ENCODE measurements around the gene SPDYE2.
"Not testable (repeated sequence)": the region's sequence is repeated elsewhere in the genome, so short reads cannot be mapped to it uniquely, and the experiment has no call there.

Gene SPDYE2

DNA sequence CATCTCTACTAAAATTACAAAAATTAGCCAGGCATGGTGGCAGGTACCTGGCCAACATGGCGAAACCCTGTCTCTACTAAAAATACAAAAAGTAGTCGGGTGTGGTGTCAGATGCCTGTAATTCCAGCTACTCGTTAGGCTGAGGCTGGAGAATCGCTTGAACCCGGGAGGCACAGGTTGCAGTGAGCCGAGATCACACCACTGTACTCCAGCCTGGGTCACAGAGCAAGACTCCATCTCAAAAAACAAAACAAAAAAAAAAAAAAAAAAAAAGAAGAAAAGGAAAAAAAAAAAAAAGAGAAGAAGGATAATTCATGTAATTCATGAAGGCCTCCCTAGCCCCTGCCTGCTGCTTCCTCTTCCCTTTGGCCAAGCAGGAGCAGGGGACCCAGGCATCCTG, 10.4 kb upstream of the SPDYE2 start:
- DNase-seq: not testable (repeated sequence)

DNA sequence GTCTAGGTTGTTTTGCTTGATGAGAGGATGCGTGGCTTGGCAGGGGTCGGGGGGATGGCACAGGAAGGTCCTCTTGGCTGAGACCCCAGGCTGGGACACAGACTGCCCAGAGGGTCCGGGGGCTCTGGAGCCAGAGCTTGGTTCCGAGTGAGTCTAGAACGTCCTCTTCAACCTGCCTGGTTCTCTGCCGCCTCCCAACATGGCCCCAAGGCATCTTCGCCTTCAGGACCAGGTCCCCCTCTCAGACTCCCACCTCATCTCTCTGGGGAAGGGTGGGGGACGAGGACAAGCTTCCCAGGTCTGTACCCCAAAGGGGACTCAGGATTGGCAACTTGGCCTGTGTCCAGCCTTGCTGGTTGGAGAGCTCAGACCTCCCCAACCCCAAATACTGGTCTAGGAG, 8.9 kb upstream of the SPDYE2 start:
- DNase-seq: not testable (repeated sequence)

DNA sequence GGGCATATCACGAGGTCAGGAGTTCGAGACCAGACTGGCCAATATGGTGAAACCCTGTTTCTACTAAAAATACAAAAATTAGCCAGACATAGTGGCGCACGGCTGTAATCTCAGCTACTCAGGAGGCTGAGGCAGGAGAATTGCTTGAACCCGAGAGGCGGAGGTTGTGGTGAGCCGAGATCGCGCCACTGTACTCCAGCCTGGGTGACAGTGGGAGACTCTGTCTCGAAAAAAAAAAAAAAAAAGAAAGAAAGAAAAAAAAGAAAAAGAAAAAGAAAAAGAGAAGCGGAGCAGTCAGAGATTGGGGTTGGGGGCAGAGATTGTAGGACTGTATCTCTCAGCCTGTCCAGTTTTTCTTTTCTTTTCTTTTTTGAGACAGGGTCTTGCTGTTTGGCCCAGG, 8.3 kb upstream of the SPDYE2 start:
- not testable (repeated sequence) for DNase-seq

DNA sequence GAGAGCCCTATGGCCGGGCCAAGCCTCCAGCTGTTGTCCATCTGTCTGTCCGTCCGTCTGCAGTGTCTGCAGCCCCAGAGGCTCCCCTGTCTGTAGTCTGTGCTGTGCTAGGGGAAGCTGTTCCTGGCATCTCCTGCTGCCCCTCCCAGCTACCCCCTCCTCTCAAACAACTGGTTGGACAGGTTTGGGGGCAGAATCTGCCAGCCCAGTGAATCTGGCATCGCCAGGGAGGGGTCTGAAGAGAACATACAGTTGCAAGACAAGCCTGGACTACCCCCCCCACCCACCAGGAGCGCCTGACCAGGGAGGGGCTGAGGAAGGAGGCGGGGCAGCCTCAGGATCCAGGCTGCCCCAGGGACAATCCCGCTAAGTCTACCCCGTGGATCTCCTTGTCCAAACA, 7.4 kb upstream of the SPDYE2 start, which contains the start of gene UPK3BL2:
Gene UPK3BL2, minus strand, starts transcription at position 101 of the 400 bp plus-strand sequence. Its CDS starts 60 bp downstream, at position 41.
- not testable (repeated sequence) for DNase-seq

DNA sequence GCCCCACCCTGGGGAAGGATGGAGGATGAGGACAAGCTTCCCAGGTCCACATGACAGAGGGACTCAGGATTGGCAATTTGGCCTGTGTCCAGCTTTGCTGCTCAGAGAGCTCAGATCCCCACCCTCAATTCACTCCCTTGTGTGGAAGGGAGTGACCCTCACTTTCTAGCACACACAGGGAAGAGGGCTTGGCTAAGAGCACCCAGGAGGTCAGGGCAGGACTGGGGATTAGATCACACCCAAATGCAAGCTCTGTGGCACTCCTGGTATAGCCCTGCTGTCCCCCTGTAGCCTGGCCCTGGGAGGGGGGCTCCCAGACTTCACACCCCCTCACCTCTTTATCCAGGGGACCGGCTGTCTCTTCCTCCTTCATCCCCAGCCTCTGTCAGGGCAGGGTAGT, 6.7 kb upstream of the SPDYE2 start:
- DNase-seq: not testable (repeated sequence)

DNA sequence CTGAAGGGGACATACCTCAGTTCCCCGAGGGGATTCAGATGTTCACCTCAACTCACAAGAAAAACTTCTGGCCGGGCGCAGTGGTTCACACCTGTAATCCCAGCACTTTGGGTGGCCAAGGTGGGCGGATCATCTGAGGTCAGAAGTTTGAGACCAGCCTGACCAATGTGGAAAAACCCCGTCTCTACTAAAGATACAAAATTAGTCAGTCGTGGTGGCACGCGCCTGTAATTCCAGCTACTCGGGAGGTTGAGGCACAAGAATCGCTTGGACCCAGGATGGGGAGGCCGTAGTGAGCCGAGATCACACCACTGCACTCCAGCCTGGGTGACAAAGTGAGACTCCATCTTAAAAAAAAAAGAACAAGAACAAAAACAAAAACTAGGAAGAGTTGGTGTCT, 5.7 kb upstream of the SPDYE2 start:
- DNase-seq: not testable (repeated sequence)

DNA sequence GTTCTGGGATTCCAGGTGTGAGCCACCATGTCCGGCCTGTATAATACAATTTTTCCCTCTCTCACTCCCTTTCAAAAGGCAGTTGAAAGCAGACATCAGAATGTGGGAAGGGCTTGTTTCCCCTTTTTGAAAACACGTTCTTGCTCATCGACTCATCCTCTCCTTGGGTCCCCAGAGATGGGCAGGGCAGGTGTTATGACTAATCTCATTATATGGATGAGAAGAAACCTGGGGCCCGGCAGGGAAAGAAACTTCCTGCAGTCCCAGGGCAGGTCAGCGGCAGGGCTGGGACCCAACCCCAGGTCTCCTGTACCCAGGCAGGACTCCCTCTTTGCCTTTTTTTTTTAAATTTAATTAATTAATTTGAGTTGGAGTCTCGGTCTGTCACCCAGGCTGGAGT, 4.7 kb upstream of the SPDYE2 start:
- DNase-seq: not testable (repeated sequence)

DNA sequence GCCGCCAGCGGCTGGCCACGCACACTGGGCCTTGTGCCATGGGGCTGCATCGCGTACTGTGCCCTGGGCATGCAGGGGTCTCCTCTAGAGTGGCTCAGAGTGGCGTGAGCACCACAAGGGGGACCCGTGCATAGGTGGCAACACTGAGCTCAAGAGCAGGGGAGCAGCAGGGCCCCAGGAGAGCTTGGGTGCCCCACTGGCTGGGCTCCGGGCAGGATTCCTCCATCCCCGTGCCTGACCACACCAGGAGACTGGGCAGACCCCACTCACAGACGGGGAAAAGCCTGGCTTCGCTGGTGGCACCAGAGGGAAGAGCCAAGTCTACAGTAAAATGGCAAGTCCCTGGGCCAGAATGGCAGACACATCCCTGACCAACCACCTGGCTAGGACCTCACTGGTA, 17.6 kb downstream of the SPDYE2 start:
- not testable (repeated sequence) for DNase-seq

DNA sequence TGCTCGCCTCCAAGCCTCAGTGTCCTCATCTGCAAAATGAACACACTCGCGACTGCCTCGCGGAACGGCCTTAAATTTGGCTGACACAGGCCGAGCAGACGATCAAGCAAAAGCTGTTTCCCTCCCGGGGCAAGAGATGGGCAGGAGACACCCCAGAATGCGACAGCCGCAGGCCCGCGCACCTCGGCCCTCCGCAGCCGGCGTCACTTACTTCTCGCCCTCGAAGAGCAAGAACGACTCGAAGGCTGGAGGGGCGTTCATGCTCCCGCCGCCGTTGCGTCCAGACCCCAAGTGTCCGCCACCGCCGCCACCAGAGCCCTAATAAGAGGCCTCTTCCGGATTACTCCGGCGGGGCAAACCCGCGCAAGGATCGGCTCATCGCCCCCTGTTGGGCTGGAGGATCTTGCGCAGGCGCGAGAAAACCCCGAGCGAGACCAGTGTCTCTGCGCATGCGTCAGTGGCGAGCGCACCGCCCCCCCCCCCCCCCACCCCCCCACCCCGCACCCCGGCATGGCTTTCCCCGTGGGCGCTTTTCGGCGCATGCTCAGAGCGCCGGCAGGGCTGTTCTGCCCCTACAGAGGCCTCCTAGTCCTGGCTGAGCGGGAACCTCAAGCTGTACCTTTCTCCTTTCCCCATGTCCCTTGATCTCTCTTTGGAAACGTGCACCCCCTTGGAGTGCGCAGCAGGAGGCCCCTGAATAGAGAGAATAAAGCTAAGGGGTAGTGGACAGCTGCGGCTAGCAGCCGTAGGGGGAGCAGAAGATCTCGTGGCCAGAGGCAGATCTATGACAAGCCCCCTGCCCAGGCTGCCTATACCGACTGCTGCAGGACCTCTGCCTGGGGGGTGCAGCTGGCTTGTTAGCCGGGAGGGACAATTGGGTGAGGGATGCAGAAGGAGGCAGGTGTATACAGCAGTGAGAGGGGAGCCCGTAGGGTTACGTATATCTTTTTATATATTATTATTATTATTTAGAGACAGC, 21.5 kb downstream of the SPDYE2 start, which contains the start of gene POLR2J3:
Gene POLR2J3, minus strand, starts transcription at position 323 of the 979 bp plus-strand sequence. Its CDS starts 62 bp downstream, at position 261.
- peak; percentile 100 for DNase-seq

DNA sequence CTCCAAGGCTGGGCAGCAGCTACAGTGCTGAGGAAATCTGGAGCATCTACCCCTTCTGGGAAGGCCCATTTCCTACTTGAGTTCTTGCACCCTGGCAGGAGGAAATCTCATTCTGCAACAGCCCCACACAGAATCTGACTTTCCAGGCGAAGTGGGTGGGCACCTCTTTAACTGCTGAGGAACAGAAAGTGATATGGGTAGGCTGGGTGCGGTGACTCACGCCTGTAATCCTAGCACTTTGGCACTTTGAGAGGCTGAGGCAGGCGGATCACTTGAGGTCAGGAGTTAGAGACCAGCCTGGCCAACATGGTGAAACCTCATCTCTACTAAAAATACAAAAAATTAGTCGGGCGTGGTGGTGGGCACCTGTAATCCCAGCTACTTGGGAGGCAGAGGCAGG, 23.6 kb downstream of the SPDYE2 start:
- not testable (repeated sequence) for DNase-seq

DNA sequence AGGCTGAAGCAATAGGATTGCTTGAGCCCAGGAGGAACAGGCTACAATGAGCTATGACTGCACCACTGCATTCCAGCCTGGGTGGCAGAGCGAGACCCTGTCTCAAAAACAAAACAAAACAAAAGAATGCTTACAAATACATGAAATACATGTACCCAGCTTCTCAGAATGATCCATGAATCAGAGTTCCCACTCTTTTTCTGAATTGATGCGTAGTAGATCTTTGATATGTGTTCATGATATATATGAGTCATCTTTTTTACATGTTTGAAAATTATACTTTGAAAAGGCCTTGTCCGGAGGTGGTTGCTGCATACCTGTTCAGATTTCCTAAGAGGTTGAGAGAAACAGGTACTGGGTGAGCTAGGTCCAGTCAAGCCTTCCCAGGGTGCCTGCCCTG, 25.3 kb downstream of the SPDYE2 start:
- not testable (repeated sequence) for DNase-seq

DNA sequence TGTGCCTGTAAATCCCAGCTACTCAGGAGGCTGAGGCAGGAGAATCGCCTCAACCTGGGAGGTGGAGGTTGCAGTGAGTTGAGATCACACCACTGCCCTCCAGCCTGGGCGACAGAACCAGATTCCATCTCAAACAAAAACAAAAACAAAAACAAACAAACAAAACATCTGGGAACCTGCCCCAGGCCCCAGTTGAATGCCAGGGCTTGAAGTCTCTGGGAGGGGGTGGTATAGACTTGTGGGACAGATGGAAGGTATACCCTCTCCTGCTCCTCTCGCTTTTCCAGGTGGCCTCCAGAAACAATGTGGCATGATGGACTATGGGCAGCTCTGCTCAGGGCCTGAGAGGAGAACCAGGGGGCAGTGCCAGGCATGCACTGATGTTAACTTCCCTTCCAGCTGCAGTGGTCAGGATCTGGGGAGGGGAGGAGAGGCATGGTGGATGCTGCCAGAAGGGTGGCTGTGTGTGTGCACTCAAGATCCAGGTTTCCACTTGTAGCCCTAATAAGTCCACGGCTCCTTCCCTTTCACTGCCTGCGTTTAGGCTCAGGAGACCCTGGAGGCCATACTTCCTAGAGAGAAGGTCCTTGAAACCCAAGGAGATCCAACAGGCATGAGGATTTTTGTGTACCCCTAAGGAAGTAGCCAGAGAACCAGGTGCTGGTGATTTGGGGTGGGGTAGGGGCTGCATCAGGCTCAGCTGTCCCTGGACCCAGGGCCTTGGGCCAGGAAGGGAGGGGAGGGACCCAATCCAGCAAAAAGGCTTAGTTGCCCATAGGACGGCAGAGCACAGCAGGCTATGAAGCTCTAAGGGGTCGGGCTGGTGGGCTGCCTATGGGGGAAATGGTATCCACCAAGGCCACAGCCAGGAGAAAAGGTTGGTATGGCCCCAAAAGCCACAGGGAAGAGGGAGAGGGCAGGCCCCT, 26.6 kb downstream of the SPDYE2 start:
- DNase-seq: not testable (repeated sequence)

DNA sequence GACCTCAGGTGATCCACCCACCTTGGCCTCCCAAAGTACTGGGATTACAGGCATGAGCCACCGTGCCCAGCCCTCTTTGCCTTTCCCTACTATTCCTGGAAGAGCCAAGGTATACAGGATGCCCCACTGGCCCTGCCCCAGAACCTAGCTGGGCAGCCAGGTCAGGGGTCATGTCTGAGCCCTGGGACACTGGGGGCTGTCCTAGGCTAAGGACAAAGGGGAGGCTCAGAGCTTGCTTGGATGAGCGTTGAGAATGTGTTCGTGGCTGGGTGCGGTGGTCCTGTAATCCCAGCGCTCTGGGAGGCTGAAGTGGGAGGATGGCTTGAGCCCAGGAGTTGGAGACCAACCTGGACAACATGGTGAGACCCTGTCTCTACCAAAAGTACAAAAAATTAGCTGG, 27.5 kb downstream of the SPDYE2 start:
- not testable (repeated sequence) for DNase-seq

DNA sequence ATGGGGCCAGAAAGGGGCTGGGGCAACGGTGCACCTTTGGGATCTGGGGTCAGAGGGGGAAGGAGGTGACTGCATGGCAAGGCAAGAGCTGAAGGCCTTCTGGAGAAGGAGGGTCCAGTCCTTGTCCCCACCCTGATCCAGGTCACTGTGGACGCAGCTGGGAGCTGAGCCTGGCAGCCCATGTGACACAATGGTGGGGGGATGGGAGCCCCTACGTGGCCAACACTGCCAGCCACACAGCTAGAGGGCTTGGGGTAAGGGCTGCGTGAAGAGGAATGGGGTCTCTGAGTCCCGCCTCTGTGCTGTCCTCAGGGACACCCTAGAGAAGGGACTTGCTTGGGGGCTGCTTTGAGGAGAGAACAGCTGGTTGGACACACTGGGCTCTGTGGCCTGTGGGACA, 30.7 kb downstream of the SPDYE2 start:
- DNase-seq: not testable (repeated sequence)

DNA sequence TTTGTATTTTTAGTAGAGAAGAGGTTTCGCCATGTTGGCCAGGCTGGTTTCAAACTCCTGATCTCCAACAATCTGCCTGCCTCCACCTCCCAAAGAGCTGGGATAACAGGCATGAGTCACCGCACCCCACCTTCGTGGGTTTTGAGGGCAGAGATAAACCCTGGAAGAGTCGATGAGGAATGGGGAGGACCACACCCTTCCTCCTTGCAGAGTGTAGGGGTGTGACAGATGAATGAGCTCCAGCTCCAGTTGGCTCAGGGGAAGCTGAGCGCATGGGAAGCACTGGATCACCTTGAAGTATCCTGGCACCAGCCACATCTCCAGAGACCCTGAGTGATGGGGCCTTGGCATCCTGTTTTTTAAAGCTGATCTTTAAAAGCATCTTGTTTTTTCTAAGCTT, 32.5 kb downstream of the SPDYE2 start:
- DNase-seq: not testable (repeated sequence)

DNA sequence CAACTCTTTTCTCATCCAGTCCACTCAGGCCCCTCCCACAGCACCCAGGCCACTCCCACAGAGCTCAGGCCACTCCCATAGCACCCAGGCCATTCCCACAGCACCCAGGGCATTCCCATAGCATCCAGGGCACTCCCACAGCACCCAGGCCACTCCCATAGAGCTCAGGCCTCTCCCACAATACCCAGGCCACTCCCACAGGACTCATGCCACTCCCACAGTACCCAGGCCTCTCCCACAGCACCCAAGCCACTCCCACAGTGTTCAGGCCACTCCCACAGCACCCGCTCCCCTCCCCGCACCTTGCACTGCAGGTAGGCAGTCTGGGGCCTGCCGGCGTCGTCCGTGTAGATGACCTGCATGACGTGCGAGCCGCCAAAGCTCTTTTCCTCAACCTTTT, 38.8 kb downstream of the SPDYE2 start:
- not testable (repeated sequence) for DNase-seq

DNA sequence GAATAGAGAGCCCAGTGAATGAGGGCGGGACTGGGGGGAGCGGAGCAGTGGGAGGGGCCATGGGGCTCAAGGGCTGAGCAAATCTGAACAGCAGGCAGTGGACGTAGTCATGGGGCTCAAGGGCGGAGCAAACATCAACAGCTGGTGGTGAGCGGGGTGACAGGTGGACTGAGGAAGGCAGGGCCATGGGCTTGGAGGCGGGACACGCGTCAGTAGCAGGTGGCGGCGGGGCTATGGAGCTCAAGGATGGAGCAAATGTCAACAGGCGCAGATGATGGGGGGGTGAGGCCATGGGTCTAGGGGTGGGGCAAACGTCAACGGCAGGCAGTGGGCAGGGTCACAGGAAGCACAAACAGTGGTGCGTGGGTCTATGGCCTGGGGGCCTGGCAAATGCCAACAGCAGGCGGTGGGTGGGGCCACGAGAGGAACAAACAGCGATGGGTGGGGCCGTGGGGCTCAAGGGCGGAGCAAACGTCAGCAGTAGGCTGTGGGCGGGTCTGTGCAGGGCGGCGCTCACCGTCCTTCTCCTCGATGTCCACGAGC, 41.5 kb downstream of the SPDYE2 start:
- peak; percentile 32 for DNase-seq

DNA sequence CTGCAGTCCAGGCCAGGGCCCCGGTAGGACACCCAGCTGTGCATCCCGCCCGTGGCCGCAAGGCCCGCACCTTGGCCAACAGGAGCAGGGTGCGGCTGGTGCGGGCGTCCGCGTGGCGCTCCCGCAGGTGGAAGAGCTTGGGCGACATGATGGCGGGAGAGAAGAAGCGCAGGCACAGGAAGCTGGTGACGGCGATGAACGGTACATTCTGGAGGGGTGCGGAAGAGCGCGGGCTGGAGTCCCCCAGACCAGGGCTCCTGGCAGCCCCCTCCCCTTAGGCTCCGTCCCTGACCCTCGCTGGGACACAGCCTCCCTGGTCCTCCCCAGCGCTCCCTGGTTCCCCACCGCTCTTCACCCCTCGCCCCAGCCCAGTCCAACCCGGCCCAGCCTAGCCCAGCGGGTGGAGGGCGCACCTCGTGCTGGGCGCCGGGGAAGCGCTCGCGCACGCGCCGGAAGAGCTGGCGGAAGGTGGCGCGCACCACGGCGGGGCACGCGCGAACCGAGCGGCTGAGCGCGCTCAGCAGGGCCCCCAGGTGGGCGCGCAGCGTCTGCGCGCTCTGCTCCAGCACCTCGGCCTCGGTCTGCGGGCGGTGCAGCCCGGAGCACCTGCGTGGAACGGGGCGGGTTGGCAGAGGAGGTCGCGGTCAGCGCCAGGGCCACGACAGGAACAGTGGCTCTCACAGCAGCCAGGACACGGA, 42.8 kb downstream of the SPDYE2 start:
- DNase-seq: not testable (repeated sequence)

DNA sequence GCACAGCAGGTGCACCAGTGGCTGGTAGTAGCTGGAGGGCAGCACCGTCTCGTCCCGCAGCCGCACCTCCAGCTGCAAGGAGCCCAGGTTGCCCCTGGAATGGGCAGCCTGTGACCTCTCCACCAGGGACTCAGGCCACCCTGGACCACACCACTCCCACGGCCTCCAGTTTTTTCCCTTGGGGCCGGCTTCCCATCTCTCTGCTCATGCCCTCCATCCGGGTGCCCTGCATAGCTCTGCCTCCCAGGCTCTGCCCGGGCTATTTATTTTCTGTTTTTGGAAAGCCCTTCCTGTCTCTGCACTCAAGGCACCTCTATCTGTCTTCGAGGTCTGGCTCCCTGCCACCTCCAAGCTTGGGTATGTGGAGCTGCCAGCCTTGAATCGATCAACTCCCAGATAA, 45.0 kb downstream of the SPDYE2 start:
- DNase-seq: not testable (repeated sequence)

DNA sequence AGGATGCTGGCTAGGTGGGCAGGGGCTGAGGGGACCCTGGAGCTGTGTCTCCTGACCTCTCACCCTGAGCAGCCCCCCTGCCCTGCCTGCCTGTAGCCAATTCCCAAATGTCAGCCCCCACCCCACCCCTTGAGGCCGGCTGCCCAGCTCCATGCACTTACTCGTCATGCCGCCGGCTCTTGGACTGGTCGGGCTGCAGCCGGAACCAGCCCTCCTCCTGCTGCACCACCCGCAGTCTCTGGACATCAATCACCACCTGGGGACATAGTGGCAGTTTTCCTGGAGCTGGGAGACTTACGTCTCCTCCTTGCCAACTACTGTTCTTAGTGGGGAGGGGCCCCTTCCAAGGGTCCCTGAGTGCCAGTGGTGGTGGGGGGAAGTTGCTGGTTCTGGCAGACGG, 48.7 kb downstream of the SPDYE2 start:
- DNase-seq: not testable (repeated sequence)

DNA sequence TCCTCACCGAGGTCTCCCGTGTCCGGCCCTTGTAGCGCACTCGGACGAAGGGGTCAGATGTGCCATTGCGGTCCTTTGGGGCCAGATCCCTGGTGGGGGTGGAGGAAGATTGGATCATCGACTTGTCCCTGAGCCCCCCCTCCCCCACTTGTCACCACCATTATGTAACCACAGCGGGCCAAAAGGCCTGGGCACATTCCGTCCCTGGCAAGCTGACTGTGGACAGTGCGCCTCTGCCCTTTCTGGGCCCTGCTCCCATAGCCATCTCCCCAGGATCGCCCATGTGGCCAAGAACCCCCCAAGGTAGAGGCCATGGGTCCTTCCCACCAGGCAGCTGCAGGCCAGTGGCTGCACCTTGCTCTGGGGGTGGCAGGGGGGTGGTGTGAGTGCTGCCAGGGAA, 51.3 kb downstream of the SPDYE2 start:
- DNase-seq: not testable (repeated sequence)

All from T-helper 9 cell (primary cell).